ENCODE measurements around the gene ZBED2.
"Not testable (repeated sequence)": the region's sequence is repeated elsewhere in the genome, so short reads cannot be mapped to it uniquely, and the experiment has no call there.

ZBED2 gene, protein sequence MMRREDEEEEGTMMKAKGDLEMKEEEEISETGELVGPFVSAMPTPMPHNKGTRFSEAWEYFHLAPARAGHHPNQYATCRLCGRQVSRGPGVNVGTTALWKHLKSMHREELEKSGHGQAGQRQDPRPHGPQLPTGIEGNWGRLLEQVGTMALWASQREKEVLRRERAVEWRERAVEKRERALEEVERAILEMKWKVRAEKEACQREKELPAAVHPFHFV

DNA sequence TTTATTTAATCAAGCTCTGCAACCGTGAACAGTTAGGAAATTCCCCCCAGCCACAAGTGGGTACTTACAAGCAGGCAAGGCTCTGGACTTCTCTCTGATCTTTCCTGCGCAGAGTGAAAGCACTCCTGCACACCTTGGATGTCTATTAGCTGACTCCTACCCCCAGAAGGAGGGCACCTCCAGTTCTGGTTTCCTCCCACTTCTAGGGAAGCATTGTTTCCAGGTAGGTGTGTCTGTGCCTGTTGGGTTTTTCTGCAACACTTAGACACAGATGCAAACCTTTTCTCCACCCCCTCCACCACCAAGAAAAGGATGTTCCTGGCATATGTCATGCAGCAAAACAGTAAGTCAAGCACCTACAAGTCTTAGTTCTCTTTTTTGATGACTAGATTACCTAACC lies at the start of gene ZBED2:
Gene ZBED2, minus strand, starts transcription at position 115 of the 400 bp plus-strand sequence. CDS start 1,145 bp downstream, outside the sequence.
- H3K4me3 ChIP-seq (ENCODE audit: low read depth, low read length) = no peak within 1 kb of the TSS
- H3K27me3 ChIP-seq (ENCODE audit: control insufficient read depth, insufficient read depth, low read length) = no peaks in the 10 kb centered on the region
- no peaks in the 10 kb centered on the region for H3K9me3 ChIP-seq (ENCODE audit: control insufficient read depth, insufficient read depth, low read length)
- H3K36me3 ChIP-seq (ENCODE audit: control insufficient read depth, insufficient read depth, low read length) = no peaks in the 10 kb centered on the region
- no peaks in the 10 kb centered on the region for H3K4me1 ChIP-seq (ENCODE audit: control insufficient read depth, insufficient read depth, low read length)
- H3K9ac ChIP-seq (ENCODE audit: low read depth, low read length) = no peak within 1 kb of the TSS

DNA sequence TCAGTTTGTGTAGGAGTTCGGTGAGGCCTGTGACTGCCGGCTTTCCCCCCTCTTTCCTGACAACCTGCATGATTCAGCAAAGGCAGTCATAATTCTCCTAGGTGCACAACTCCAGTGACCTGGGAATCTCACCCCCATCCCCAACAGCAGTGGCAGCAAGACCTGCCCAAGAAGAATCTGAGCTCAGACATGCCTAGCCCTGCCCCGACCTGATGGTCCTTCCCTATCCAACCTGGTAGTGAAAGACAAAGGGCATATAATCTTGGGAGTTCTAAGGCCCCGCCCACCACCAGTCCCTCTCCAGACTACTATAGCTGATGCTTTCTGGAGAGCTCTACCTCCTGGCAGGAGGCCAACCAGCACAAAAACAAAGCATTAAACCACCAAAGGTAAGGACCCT lies 44.2 kb upstream of the ZBED2 start:
- Histone ChIP-seq H3K36me3 (ENCODE audit: control insufficient read depth, insufficient read depth, low read length) (no peaks in the 10 kb centered on the region), H3K9me3 (ENCODE audit: control insufficient read depth, insufficient read depth, low read length) (no peaks in the 10 kb centered on the region), H3K9ac (ENCODE audit: low read depth, low read length) (no peak overlapping the region)

DNA sequence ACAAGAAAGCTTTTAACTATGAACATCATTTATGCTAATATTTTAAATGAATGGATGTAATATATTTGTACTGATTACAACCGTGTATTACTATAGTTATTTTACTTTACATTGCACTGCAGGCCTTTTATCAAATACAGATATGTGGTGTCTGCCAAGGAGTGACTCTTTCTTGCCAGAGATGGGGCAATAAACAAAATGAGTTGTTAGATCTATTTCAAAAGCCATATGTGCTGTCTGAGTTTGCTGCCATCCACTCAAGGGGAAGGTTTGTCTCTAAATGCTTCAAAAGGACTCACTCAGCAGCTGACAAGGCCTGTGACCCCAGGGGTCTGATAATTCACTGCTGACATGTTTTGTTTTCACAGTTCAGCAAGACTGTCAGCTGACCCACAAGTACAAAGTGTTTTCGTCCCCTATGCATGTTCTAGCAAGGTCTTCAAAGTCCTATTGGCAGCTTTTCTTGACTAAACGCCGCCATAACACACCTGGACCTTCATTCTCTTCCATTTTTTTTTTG lies 41.3 kb upstream of the ZBED2 start:
- Histone ChIP-seq H3K4me3 (ENCODE audit: low read depth, low read length) (no peak overlapping the region), H3K9me3 (ENCODE audit: control insufficient read depth, insufficient read depth, low read length) (no peaks in the 10 kb centered on the region), H3K9ac (ENCODE audit: low read depth, low read length) (no peak overlapping the region), H3K27me3 (ENCODE audit: control insufficient read depth, insufficient read depth, low read length) (no peaks in the 10 kb centered on the region), H3K36me3 (ENCODE audit: control insufficient read depth, insufficient read depth, low read length) (no peaks in the 10 kb centered on the region), H3K4me1 (ENCODE audit: control insufficient read depth, insufficient read depth, low read length) (no peaks in the 10 kb centered on the region)

More for the DNA sequence above, 44.2 kb upstream of the ZBED2 start:
- no peaks in the 10 kb centered on the region for H3K27me3 ChIP-seq (ENCODE audit: control insufficient read depth, insufficient read depth, low read length)
- no peak overlapping the region for H3K4me3 ChIP-seq (ENCODE audit: low read depth, low read length)
- no peaks in the 10 kb centered on the region for H3K4me1 ChIP-seq (ENCODE audit: control insufficient read depth, insufficient read depth, low read length)

DNA sequence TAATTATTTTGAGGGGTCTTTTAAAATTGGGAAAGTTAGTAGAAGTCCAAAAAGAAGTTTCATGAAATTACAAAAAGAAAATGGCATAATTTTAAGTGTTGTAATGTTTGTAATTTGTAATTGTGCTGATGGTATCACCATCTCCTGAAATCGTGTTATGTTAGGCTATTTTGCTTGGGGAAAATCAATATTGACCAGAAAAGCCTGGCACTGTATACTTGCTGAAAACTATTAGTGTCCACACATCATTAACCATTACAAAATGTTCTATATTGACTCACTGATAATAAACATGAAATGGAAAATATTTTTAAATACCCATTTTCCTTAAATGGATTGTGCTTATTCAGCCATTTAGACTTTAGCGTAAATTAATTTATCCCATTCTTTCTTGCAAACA lies 40.3 kb upstream of the ZBED2 start:
- no peaks in the 10 kb centered on the region for H3K4me1 ChIP-seq (ENCODE audit: control insufficient read depth, insufficient read depth, low read length)
- no peak overlapping the region for H3K4me3 ChIP-seq (ENCODE audit: low read depth, low read length)
- H3K9me3 ChIP-seq (ENCODE audit: control insufficient read depth, insufficient read depth, low read length) = no peaks in the 10 kb centered on the region
- H3K36me3 ChIP-seq (ENCODE audit: control insufficient read depth, insufficient read depth, low read length) = no peaks in the 10 kb centered on the region
- no peak overlapping the region for H3K9ac ChIP-seq (ENCODE audit: low read depth, low read length)
- no peaks in the 10 kb centered on the region for H3K27me3 ChIP-seq (ENCODE audit: control insufficient read depth, insufficient read depth, low read length)

DNA sequence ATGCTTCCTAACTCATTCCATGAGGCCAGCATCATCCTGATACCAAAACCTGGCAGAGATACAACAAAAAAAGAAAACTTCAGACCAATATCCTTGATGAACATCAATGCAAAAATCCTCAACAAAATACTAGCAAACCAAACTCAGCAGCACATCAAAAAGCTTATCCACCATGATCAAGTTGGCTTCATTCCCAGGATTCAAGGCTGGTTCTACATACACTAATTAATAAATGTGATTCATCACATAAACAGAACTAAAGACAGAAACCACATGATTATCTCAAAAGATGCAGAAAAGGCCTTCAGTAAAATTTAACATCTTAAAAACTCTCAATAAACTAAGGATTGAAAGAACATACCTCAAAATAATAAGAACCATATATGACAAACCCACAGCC lies 35.5 kb upstream of the ZBED2 start:
- H3K4me1 ChIP-seq (ENCODE audit: control insufficient read depth, insufficient read depth, low read length); H3K9ac ChIP-seq (ENCODE audit: low read depth, low read length); H3K9me3 ChIP-seq (ENCODE audit: control insufficient read depth, insufficient read depth, low read length); H3K27me3 ChIP-seq (ENCODE audit: control insufficient read depth, insufficient read depth, low read length); H3K36me3 ChIP-seq (ENCODE audit: control insufficient read depth, insufficient read depth, low read length); H3K4me3 ChIP-seq (ENCODE audit: low read depth, low read length): not testable (repeated sequence)

DNA sequence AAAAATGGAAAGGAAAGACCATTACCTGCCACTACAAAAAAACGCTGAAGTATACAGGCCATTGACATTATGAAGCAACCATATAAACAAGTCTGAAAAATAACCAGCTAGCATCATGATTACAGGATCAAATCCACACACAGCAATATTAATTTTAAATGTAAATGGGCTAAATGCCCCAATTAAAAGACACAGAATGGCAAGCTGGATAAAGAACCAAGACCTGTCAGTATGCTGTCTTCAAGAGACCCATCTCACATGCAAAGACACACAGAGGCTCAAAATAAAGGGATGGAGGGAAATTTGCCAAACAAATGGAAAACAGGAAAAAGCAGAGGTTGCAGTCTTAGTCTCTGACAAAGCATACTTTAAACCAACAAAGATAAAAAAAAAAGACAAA lies 33.9 kb upstream of the ZBED2 start:
- H3K27me3 ChIP-seq (ENCODE audit: control insufficient read depth, insufficient read depth, low read length); H3K9me3 ChIP-seq (ENCODE audit: control insufficient read depth, insufficient read depth, low read length); H3K9ac ChIP-seq (ENCODE audit: low read depth, low read length); H3K4me3 ChIP-seq (ENCODE audit: low read depth, low read length); H3K36me3 ChIP-seq (ENCODE audit: control insufficient read depth, insufficient read depth, low read length); H3K4me1 ChIP-seq (ENCODE audit: control insufficient read depth, insufficient read depth, low read length): not testable (repeated sequence)

DNA sequence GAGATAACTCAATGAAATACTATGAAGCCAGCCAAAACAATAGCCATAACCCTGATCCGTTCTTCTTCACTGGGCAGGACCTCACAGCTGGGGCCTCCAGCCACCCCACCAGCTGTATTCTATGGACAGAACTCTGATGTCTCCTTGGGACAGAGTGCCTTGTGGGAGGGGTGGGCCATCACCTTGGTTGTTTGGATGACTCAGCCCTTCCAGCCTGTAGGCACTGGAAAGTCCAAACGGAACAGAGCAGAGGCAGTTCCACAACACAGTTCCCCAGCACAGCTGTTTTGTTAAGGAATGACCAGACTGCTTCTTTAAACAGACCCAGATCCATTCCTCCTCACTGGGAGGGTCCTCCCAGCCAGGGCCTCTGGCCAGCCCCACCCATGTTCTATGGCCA lies 31.9 kb upstream of the ZBED2 start:
- no peak overlapping the region for H3K4me3 ChIP-seq (ENCODE audit: low read depth, low read length)
- no peaks in the 10 kb centered on the region for H3K27me3 ChIP-seq (ENCODE audit: control insufficient read depth, insufficient read depth, low read length)
- no peaks in the 10 kb centered on the region for H3K9me3 ChIP-seq (ENCODE audit: control insufficient read depth, insufficient read depth, low read length)
- H3K9ac ChIP-seq (ENCODE audit: low read depth, low read length) = no peak overlapping the region
- no peaks in the 10 kb centered on the region for H3K36me3 ChIP-seq (ENCODE audit: control insufficient read depth, insufficient read depth, low read length)
- no peaks in the 10 kb centered on the region for H3K4me1 ChIP-seq (ENCODE audit: control insufficient read depth, insufficient read depth, low read length)

DNA sequence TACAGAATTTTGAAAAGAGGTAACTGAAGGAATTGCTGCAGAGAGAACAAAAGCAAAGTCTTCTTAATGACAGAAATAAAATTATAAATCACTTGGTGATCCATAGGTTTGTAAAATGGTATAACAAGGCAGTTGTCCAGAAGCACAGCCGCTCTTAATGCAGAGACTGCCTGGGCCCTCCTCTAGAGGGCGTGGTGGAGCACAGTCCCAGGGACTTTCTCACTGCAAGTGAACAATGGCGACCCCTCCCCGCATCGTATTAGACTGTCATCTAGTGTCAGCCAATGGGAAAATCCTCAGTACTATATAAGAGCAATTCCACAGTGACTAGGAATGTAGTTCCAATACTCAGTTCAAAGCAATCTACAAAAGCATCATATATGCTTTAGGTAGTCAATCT lies 26.4 kb upstream of the ZBED2 start:
- no peaks in the 10 kb centered on the region for H3K36me3 ChIP-seq (ENCODE audit: control insufficient read depth, insufficient read depth, low read length)
- H3K9me3 ChIP-seq (ENCODE audit: control insufficient read depth, insufficient read depth, low read length) = no peaks in the 10 kb centered on the region
- H3K27me3 ChIP-seq (ENCODE audit: control insufficient read depth, insufficient read depth, low read length) = no peaks in the 10 kb centered on the region
- no peaks in the 10 kb centered on the region for H3K4me1 ChIP-seq (ENCODE audit: control insufficient read depth, insufficient read depth, low read length)
- no peak overlapping the region for H3K9ac ChIP-seq (ENCODE audit: low read depth, low read length)
- no peak overlapping the region for H3K4me3 ChIP-seq (ENCODE audit: low read depth, low read length)

DNA sequence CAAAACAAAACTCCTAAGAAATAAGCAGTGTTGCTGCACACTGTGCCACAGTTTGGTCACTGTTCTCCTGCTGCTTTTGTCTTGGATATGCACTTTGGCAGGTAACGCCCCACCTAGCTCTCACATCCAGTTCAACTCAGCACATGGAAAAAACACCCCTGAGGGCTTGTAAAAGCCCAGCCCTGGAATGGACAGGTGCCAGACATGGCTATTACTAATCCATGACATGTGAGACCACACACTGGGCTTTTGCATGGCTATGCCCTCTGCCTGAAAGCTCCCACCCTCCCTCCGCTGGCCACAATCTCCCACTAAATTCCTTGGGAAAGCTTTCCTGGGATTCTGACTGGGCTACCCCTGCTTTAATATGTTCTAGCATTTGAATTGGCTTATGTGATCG lies 24.7 kb upstream of the ZBED2 start:
- Histone ChIP-seq H3K9me3 (ENCODE audit: control insufficient read depth, insufficient read depth, low read length) (no peaks in the 10 kb centered on the region), H3K36me3 (ENCODE audit: control insufficient read depth, insufficient read depth, low read length) (no peaks in the 10 kb centered on the region), H3K4me1 (ENCODE audit: control insufficient read depth, insufficient read depth, low read length) (no peaks in the 10 kb centered on the region), H3K27me3 (ENCODE audit: control insufficient read depth, insufficient read depth, low read length) (no peaks in the 10 kb centered on the region), H3K4me3 (ENCODE audit: low read depth, low read length) (no peak overlapping the region), H3K9ac (ENCODE audit: low read depth, low read length) (no peak overlapping the region)

DNA sequence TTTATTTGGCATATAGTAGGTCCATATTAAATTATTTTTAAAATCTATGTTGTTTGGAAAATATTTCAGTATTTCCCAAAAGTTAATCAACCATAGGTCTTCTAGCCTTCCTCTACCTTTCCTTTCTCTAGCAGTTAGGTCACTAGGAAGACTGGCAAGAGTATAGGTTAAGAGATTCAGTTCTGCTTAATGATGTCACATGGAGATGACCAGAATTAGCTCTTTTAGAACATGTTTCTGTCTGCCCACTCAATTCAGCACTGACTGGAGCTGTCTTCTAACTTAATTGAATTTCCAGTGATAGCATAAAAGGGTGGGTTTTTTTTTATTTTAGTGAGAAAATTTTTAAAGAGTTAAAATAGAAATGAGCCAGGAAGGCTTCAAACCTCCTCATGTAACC lies 23.8 kb upstream of the ZBED2 start:
- H3K4me1 ChIP-seq (ENCODE audit: control insufficient read depth, insufficient read depth, low read length) = no peaks in the 10 kb centered on the region
- no peak overlapping the region for H3K9ac ChIP-seq (ENCODE audit: low read depth, low read length)
- H3K36me3 ChIP-seq (ENCODE audit: control insufficient read depth, insufficient read depth, low read length) = no peaks in the 10 kb centered on the region
- no peaks in the 10 kb centered on the region for H3K27me3 ChIP-seq (ENCODE audit: control insufficient read depth, insufficient read depth, low read length)
- no peaks in the 10 kb centered on the region for H3K9me3 ChIP-seq (ENCODE audit: control insufficient read depth, insufficient read depth, low read length)
- no peak overlapping the region for H3K4me3 ChIP-seq (ENCODE audit: low read depth, low read length)

DNA sequence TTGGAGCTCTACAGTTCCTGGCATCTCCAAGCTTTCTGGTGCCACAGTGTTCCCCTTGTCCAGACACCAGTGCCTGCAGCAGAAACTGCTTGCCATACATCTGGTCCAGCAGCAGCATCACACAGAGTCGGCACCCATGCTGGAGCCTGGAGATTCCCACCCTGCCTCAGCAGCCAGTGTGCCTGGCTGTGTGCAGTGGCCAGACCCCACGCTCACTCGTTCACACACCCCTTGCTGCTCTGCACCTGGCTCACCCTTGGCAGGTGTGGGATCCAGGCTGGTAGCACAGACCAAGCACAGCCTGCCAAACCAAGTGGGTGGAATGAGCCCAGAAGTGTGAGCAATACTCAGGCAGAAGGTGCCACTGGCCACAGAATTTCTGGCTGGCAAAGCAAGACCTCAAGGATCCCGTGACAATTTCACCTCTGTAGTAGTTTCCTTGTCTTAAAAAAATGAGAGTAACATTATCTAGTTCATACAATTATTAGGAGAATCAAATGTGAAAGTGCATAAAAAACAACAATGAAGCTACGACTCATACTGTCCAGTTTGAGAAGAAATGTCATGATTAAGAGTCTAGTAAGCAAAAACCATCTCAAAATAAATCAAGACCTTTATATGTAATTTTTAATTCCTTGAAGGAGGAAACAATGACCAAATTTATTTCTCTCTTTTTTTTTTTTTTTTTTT lies 22.9 kb upstream of the ZBED2 start:
- Histone ChIP-seq H3K9ac (ENCODE audit: low read depth, low read length) (no peak overlapping the region), H3K36me3 (ENCODE audit: control insufficient read depth, insufficient read depth, low read length) (no peaks in the 10 kb centered on the region), H3K4me1 (ENCODE audit: control insufficient read depth, insufficient read depth, low read length) (no peaks in the 10 kb centered on the region), H3K27me3 (ENCODE audit: control insufficient read depth, insufficient read depth, low read length) (no peaks in the 10 kb centered on the region), H3K9me3 (ENCODE audit: control insufficient read depth, insufficient read depth, low read length) (no peaks in the 10 kb centered on the region), H3K4me3 (ENCODE audit: low read depth, low read length) (no peak overlapping the region)

DNA sequence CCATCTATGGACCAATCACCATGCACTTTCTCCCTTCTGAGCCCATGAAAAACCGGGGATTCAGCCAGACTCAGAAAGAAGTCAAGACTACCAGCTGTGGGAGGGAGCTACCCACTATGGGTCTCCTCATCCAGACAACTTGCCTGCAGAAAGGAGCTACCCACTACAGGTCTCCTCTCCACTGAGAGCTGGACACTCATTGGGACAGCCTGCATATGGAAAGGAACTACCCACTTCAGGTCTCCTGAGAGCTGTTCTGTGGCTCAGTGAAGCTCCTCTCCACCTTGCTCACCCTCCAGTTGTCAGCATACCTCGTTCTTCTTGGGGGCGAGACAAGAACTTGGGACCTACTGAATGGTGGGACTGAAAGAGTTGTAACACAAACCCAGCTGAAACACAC lies 22.3 kb upstream of the ZBED2 start:
- Histone ChIP-seq H3K4me3 (ENCODE audit: low read depth, low read length) (no peak overlapping the region), H3K4me1 (ENCODE audit: control insufficient read depth, insufficient read depth, low read length) (no peaks in the 10 kb centered on the region), H3K36me3 (ENCODE audit: control insufficient read depth, insufficient read depth, low read length) (no peaks in the 10 kb centered on the region), H3K9ac (ENCODE audit: low read depth, low read length) (no peak overlapping the region), H3K27me3 (ENCODE audit: control insufficient read depth, insufficient read depth, low read length) (no peaks in the 10 kb centered on the region), H3K9me3 (ENCODE audit: control insufficient read depth, insufficient read depth, low read length) (no peaks in the 10 kb centered on the region)
